Tibial nerve (tissue), 4 donors: ENCODE measurements around the gene TP53I11. TPM values are rescaled to one million over a fixed set of nuclear protein-coding genes. Genes with fewer than 3 reads are reported as not detected.

Experiments used
- DNase-seq, 2 donors: peaks; one replicate each; pipeline ENCODE4 v3.0.0-alpha.2; 2019; ENCODE audit warnings: low spot score in 2 of 2
- H3K27ac ChIP-seq, 4 donors: fragments of 200-600 bp; sonication (generic) in 3 of 4; one replicate each; pipeline ENCODE4 v1.5.1; 2017 to 2019; ENCODE audit warnings: mild to moderate bottlenecking in 1 of 4
- H3K27me3 ChIP-seq, 2 donors: fragments of 200-600 bp; sonication (generic) in 1 of 2; one replicate each; pipeline versions ENCODE4 v1.5.1 to v1.6.0; 2017 to 2019
- H3K36me3 ChIP-seq, 3 donors: fragments of 200-600 bp; sonication (generic); one replicate each; pipeline ENCODE4 v1.5.1; 2018 to 2019
- H3K4me1 ChIP-seq, 4 donors: fragments of 200-600 bp; sonication (generic) in 3 of 4; one replicate each; pipeline ENCODE4 v1.5.1; 2017 to 2019
- H3K4me3 ChIP-seq, 4 donors: fragments of 200-600 bp; sonication (generic) in 3 of 4; one replicate each; pipeline ENCODE4 v1.5.1; 2017 to 2019; ENCODE audit warnings: mild to moderate bottlenecking in 1 of 4, moderate library complexity in 1 of 4
- H3K9me3 ChIP-seq, 4 donors: fragments of 200-600 bp; sonication (generic) in 3 of 4; one replicate each; pipeline ENCODE4 v1.5.1; 2017 to 2019
- EP300 ChIP-seq, 2 donors: sonication (generic); formaldehyde crosslinking; IDR thresholded peaks; one replicate each; pipeline ENCODE4 v1.6.1; 2017; ENCODE audit warnings: antibody characterized with exemption in 2 of 2, mild to moderate bottlenecking in 1 of 2
- POLR2A ChIP-seq, 2 donors: fragments of 450-650 bp; IDR thresholded peaks; one replicate each; pipeline ENCODE4 v1.6.1; 2017; ENCODE audit warnings: antibody characterized with exemption in 2 of 2, mild to moderate bottlenecking in 2 of 2, moderate library complexity in 2 of 2
- WGBS, 2 donors: methylation state at CpG; one replicate each; pipeline ENCODE4 v1.1.5; 2018; 5-methylcytosine and 5-hydroxymethylcytosine counted together
- total RNA-seq, 4 donors: library from RNA; depleted of rRNA; stranded (reverse); fragments of >200 nt; gene quantifications; one replicate each; pipeline ENCODE4 v1.1.0, GENCODE V29; 2016
- TF ChIP-seq, protein P1 (sequence below), 5 experiments: fragments of 200-600 bp in 3 of 5; fragments of 450-650 bp in 2 of 5; sonication (generic) in 3 of 5; IDR thresholded peaks; one replicate each; pipeline ENCODE4 v1.5.1; 2016 to 2019; ENCODE audit warnings: antibody characterized with exemption in 5 of 5, mild to moderate bottlenecking in 3 of 5, moderate library complexity in 2 of 5

TP53I11 gene
- total RNA-seq, 4 donors from 2014 or later = 50.7 to 133 (median 60.6) TPM

DNA sequence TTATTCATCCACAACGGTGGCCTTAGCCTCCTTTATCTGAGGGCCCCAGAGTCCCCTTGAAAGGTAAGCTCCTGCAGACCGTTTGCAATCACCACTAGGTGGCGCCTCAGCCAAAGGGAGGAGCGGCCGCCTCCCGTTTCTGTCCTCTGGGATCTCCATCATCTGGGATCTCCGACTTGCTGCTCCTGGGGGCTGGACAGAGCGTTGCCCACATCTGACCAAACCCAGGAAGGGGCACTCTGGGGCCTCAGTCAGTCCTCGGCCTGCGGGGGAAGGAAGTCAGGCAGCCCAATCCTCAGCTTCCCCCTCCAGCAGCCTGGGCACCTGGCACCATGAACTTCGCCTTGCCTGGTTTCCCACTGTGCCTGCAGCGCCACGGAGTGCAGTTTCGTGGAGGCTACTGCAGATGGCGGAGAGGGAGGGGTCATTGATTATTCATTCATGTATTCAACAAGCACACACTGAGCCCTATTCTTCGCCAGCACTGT lies 23.5 kb downstream of the TP53I11 start:
- no peaks in the 10 kb centered on the region for H3K9me3 ChIP-seq
- no peak overlapping the region for H3K4me3 ChIP-seq
- H3K27ac ChIP-seq = no peak overlapping the region
- no peak for TF ChIP-seq EP300 (IDR thresholded peaks at IDR 0.05)
- TF ChIP-seq, protein P1, sequence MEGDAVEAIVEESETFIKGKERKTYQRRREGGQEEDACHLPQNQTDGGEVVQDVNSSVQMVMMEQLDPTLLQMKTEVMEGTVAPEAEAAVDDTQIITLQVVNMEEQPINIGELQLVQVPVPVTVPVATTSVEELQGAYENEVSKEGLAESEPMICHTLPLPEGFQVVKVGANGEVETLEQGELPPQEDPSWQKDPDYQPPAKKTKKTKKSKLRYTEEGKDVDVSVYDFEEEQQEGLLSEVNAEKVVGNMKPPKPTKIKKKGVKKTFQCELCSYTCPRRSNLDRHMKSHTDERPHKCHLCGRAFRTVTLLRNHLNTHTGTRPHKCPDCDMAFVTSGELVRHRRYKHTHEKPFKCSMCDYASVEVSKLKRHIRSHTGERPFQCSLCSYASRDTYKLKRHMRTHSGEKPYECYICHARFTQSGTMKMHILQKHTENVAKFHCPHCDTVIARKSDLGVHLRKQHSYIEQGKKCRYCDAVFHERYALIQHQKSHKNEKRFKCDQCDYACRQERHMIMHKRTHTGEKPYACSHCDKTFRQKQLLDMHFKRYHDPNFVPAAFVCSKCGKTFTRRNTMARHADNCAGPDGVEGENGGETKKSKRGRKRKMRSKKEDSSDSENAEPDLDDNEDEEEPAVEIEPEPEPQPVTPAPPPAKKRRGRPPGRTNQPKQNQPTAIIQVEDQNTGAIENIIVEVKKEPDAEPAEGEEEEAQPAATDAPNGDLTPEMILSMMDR (IDR thresholded peaks at IDR 0.05) = peak; percentile 69 to 90 (median 84)
- H3K4me1 ChIP-seq = peaks cover 0 to 11% (median 0%) of the 10 kb centered on the region in 4 donors
- WGBS, 2 donors = 17 to 26% methylated on average over 16 of the region's 16 CpGs
- DNase-seq = peak in 1 of 2 donors; percentile 29
- no peaks in the 10 kb centered on the region for H3K27me3 ChIP-seq
- peaks cover 0 to 35% (median 0%) of the 10 kb centered on the region in 3 donors for H3K36me3 ChIP-seq

DNA sequence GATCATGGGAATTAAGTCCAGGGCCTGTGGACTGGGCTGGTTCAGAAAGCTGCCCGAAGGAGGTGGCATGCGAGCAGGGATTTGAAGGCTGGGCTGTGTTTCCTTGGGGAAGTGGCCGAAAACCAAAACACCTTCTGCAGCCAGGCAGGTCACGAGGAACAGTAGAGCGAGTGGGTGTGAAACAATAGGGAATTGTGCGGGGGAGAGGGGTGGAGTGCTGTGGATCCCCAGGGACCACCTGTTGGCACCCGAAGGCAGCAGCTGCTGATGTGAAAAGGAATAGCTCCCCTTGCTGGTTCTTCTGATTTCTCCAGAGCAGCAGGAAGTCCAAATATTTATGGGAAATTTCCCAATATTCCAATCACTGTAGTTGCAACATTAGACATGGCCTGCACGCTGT lies 24.6 kb downstream of the TP53I11 start:
- no peak overlapping the region for H3K27ac ChIP-seq
- H3K9me3 ChIP-seq = no peaks in the 10 kb centered on the region
- no peaks in the 10 kb centered on the region for H3K27me3 ChIP-seq
- H3K4me1 ChIP-seq = peaks cover 0 to 11% (median 0%) of the 10 kb centered on the region in 4 donors
- H3K36me3 ChIP-seq = peaks cover 0 to 38% (median 0%) of the 10 kb centered on the region in 3 donors
- no peak for TF ChIP-seq EP300 (IDR thresholded peaks at IDR 0.05)
- no peak for TF ChIP-seq POLR2A (IDR thresholded peaks at IDR 0.05)
- TF ChIP-seq, protein P1 (IDR thresholded peaks at IDR 0.05) = no peak
- no peak for DNase-seq
- WGBS, 2 donors = 56 to 70% methylated on average over 8 of the region's 8 CpGs
- H3K4me3 ChIP-seq = no peak overlapping the region

DNA sequence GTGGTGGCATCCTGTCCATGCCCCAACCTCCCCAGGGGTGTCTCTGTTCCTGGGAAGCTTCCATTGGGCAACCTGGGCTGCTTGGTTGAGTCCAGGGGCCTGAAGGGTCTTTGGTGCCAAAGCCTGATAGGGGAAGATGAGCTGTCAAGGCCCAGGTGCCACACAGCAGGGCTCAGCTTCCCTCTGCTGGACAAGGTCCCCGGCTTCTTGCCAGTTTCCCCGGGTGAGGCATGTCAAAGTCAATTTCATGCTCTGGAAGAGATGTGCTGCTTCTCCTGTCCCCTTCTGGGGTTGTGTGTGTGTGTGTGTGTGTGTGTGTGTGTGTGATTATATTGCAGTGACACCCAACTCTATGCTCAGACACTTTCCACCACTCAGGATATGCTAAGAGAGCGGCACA lies 26.9 kb downstream of the TP53I11 start:
- peaks cover 0 to 39% (median 0%) of the 10 kb centered on the region in 3 donors for H3K36me3 ChIP-seq

DNA sequence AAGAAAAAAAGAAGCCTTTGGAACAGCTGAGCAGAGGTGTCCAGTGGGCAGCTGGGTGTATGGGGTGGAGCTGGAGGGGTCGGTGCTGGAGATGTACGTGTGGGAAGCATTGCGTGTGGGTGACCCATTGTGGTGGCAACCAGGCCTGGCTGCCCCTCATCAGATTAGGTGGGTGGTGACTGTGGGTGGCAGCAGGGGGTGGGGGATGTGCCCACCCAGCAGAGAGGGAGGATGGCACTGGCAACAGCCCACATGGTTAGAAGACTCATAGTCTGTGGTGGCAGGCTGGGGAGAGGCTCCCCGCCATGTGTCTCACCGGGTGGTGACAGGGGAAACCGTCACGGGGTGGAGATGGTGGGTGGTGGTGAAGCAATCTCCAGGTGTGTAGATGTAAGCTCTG lies 27.6 kb downstream of the TP53I11 start:
- 78 to 81% methylated on average over 7 of the region's 7 CpGs for WGBS, 2 donors
- H3K36me3 ChIP-seq = peaks cover 0 to 46% (median 0%) of the 10 kb centered on the region in 3 donors
- TF ChIP-seq EP300 (IDR thresholded peaks at IDR 0.05) = no peak
- TF ChIP-seq POLR2A (IDR thresholded peaks at IDR 0.05) = no peak
- TF ChIP-seq, protein P1 (IDR thresholded peaks at IDR 0.05) = no peak
- no peaks in the 10 kb centered on the region for H3K27me3 ChIP-seq
- peaks cover 0 to 11% (median 0%) of the 10 kb centered on the region in 4 donors for H3K4me1 ChIP-seq
- H3K9me3 ChIP-seq = no peaks in the 10 kb centered on the region
- no peak for DNase-seq
- H3K4me3 ChIP-seq = no peak overlapping the region
- no peak overlapping the region for H3K27ac ChIP-seq

More for the DNA sequence above, 26.9 kb downstream of the TP53I11 start:
- H3K27me3 ChIP-seq = no peaks in the 10 kb centered on the region
- peaks cover 0 to 11% (median 0%) of the 10 kb centered on the region in 4 donors for H3K4me1 ChIP-seq
- no peak overlapping the region for H3K27ac ChIP-seq
- DNase-seq = no peak
- no peaks in the 10 kb centered on the region for H3K9me3 ChIP-seq
- TF ChIP-seq EP300 (IDR thresholded peaks at IDR 0.05) = no peak
- 82 to 85% methylated on average over 3 of the region's 3 CpGs for WGBS, 2 donors
- H3K4me3 ChIP-seq = no peak overlapping the region

DNA sequence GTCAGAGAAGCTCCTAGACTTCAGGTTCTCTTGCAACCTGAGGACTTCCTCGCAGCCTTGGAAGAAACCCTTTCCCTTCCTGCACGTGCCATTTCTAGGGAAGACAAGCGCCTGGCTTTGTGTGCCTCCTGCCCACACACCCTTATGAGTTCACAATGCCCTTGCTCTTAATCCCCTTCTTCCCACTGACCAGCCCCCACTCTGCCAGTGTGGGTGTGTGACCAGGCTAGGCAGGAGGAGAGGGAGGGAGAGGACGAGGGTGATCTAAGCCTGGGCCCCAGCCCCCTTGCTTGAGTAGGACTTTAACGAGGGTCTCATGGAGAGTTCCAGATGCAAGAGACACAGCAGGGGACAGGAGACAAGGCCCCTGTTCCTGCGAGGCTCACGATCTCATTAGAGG lies 30.2 kb downstream of the TP53I11 start:
- Histone ChIP-seq H3K36me3 (peaks cover 0 to 56% (median 0%) of the 10 kb centered on the region in 3 donors), H3K4me1 (peaks cover 0 to 1% (median 0%) of the 10 kb centered on the region in 4 donors), H3K4me3 (no peak overlapping the region), H3K27ac (no peak overlapping the region), H3K9me3 (no peaks in the 10 kb centered on the region), H3K27me3 (no peaks in the 10 kb centered on the region)
- no peak for TF ChIP-seq EP300 (IDR thresholded peaks at IDR 0.05)
- TF ChIP-seq POLR2A (IDR thresholded peaks at IDR 0.05) = no peak
- TF ChIP-seq, protein P1 (IDR thresholded peaks at IDR 0.05) = no peak
- no peak for DNase-seq
- 45 to 65% methylated on average over 7 of the region's 7 CpGs for WGBS, 2 donors
